WTC11 (cell line): ENCODE data around the gene EFHD1. TPM values are rescaled to one million over a fixed set of nuclear protein-coding genes. Genes with fewer than 3 reads are reported as not detected.

Experiments used
- ATAC-seq: fragments of 200-7000 bp; cut with Tn5 transposase; 2 replicates; pipeline ENCODE4 v1.10.0; 2021; ENCODE audit warnings: mild to moderate bottlenecking, moderate library complexity
- CTCF ChIA-PET: fragments of 300-600 bp; sonication (Branson Sonifier 250); formaldehyde crosslinking; loops from one replicate; lab custom pipeline; 2021; ENCODE audit warnings: antibody characterized with exemption; lab: Charles Lee
- POLR2A ChIA-PET: fragments of 350-600 bp; sonication (Branson Sonifier 250); formaldehyde crosslinking; loops from one replicate; lab custom pipeline; 2021; ENCODE audit warnings: antibody characterized with exemption; lab: Charles Lee
- DNase-seq: peaks from one replicate; pipeline ENCODE4 v3.0.0; 2021; ENCODE audit warnings: low spot score
- H3K27ac Mint-ChIP-seq: 2 replicates; pipeline ENCODE4 v1.8.0; 2021; ENCODE audit warnings: mixed read lengths
- H3K27me3 Mint-ChIP-seq: 2 replicates; pipeline ENCODE4 v1.8.0; 2021; ENCODE audit warnings: low read depth, mild to moderate bottlenecking, moderate library complexity, mixed read lengths
- H3K36me3 Mint-ChIP-seq: 2 replicates; pipeline ENCODE4 v1.8.0; 2021; ENCODE audit warnings: mixed read lengths
- H3K4me1 Mint-ChIP-seq: 2 replicates; pipeline ENCODE4 v1.8.0; 2022; ENCODE audit warnings: mixed read lengths
- H3K4me3 Mint-ChIP-seq: 2 replicates; pipeline ENCODE4 v1.8.0; 2021; ENCODE audit warnings: mild to moderate bottlenecking, moderate library complexity, mixed read lengths
- H3K9me3 Mint-ChIP-seq: 2 replicates; pipeline ENCODE4 v1.8.0; 2021; ENCODE audit warnings: mixed read lengths
- ARID4B ChIP-seq: sonication (generic); formaldehyde crosslinking; IDR thresholded peaks from 2 replicates; pipeline ENCODE4 v1.8.0; 2023; ENCODE audit warnings: missing genetic modification reagents, mild to moderate bottlenecking, borderline replicate concordance
- ATF1 ChIP-seq: sonication (generic); formaldehyde crosslinking; IDR thresholded peaks from 2 replicates; pipeline ENCODE4 v1.8.1; 2023; ENCODE audit warnings: mild to moderate bottlenecking, moderate library complexity, missing genetic modification reagents
- HMGXB4 ChIP-seq: sonication (generic); formaldehyde crosslinking; IDR thresholded peaks from 2 replicates; pipeline ENCODE4 v1.8.1; 2023; ENCODE audit warnings: mild to moderate bottlenecking, moderate library complexity, missing genetic modification reagents
- JUN ChIP-seq: sonication (generic); formaldehyde crosslinking; IDR thresholded peaks from 2 replicates; pipeline ENCODE4 v1.8.0; 2023; ENCODE audit warnings: mild to moderate bottlenecking, missing genetic modification reagents
- SMAD3 ChIP-seq: sonication (generic); formaldehyde crosslinking; IDR thresholded peaks from 2 replicates; pipeline ENCODE4 v1.8.0; 2022; ENCODE audit warnings: missing genetic modification reagents, mild to moderate bottlenecking, borderline replicate concordance
- ZMAT4 ChIP-seq: fragments of 250-450 bp; sonication (Bioruptor Pico); IDR thresholded peaks from 2 replicates; pipeline ENCODE4 v1.9.0; 2021; ENCODE audit warnings: mild to moderate bottlenecking
- total RNA-seq: library from RNA; stranded (reverse); gene quantifications from 3 replicates; pipeline ENCODE4 v1.2.3, GENCODE V29; 2021
- TF ChIP-seq, protein P1 (sequence below): sonication (generic); formaldehyde crosslinking; IDR thresholded peaks from 2 replicates; pipeline ENCODE4 v1.8.1; 2023; ENCODE audit warnings: mild to moderate bottlenecking, missing genetic modification reagents, borderline replicate concordance
- TF ChIP-seq, protein P2 (sequence below): sonication (generic); formaldehyde crosslinking; IDR thresholded peaks from 2 replicates; pipeline ENCODE4 v1.8.1; 2023; ENCODE audit warnings: mild to moderate bottlenecking, missing genetic modification reagents
- TF ChIP-seq, protein P3 (sequence below): fragments of 250-450 bp; sonication (Bioruptor Pico); IDR thresholded peaks from 2 replicates; pipeline ENCODE4 v1.8.0; 2021; ENCODE audit warnings: mild to moderate bottlenecking

EFHD1 gene
- total RNA-seq, 1 experiment from 2014 or later, result 6.1 TPM

- TF ChIP-seq, protein P1, sequence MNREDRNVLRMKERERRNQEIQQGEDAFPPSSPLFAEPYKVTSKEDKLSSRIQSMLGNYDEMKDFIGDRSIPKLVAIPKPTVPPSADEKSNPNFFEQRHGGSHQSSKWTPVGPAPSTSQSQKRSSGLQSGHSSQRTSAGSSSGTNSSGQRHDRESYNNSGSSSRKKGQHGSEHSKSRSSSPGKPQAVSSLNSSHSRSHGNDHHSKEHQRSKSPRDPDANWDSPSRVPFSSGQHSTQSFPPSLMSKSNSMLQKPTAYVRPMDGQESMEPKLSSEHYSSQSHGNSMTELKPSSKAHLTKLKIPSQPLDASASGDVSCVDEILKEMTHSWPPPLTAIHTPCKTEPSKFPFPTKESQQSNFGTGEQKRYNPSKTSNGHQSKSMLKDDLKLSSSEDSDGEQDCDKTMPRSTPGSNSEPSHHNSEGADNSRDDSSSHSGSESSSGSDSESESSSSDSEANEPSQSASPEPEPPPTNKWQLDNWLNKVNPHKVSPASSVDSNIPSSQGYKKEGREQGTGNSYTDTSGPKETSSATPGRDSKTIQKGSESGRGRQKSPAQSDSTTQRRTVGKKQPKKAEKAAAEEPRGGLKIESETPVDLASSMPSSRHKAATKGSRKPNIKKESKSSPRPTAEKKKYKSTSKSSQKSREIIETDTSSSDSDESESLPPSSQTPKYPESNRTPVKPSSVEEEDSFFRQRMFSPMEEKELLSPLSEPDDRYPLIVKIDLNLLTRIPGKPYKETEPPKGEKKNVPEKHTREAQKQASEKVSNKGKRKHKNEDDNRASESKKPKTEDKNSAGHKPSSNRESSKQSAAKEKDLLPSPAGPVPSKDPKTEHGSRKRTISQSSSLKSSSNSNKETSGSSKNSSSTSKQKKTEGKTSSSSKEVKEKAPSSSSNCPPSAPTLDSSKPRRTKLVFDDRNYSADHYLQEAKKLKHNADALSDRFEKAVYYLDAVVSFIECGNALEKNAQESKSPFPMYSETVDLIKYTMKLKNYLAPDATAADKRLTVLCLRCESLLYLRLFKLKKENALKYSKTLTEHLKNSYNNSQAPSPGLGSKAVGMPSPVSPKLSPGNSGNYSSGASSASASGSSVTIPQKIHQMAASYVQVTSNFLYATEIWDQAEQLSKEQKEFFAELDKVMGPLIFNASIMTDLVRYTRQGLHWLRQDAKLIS, result no peak
- TF ChIP-seq HMGXB4 (CRISPR knock-in tag), result no peak
- TF ChIP-seq SMAD3 (CRISPR knock-in tag), result no peak
Measured at GRCh38 chr2:232622563-232622962, 10.8 kb upstream of the EFHD1 start (continued).

GRCh38 chr2:232623768-232624765 lies 9.3 kb upstream of the EFHD1 start:
- Mint-ChIP-seq H3K27me3 (no peaks in the 10 kb centered on the region), H3K36me3 (no peaks in the 10 kb centered on the region), H3K9me3 (no peaks in the 10 kb centered on the region), H3K27ac (no peak overlapping the region), H3K4me1 (peaks cover 12% of the 10 kb centered on the region), H3K4me3 (no peak overlapping the region)
- ATAC-seq (0 out of 2 replicates have a peak, but pooled peaks have one; percentile 20), DNase-seq (no peak)
- POLR2A ChIA-PET, result no interaction called here
- CTCF ChIA-PET, result interaction anchor here (0.6 to 1.7 kb wide), 3 partner anchors 9 to 329 kb away, joined by 3 to 9 read pairs (median 3); partner anchors contain the start of gene EFHD1
- TF ChIP-seq, protein P2, sequence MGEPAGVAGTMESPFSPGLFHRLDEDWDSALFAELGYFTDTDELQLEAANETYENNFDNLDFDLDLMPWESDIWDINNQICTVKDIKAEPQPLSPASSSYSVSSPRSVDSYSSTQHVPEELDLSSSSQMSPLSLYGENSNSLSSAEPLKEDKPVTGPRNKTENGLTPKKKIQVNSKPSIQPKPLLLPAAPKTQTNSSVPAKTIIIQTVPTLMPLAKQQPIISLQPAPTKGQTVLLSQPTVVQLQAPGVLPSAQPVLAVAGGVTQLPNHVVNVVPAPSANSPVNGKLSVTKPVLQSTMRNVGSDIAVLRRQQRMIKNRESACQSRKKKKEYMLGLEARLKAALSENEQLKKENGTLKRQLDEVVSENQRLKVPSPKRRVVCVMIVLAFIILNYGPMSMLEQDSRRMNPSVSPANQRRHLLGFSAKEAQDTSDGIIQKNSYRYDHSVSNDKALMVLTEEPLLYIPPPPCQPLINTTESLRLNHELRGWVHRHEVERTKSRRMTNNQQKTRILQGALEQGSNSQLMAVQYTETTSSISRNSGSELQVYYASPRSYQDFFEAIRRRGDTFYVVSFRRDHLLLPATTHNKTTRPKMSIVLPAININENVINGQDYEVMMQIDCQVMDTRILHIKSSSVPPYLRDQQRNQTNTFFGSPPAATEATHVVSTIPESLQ (CRISPR knock-in tag), result no peak
- TF ChIP-seq ZMAT4 (CRISPR knock-in tag), result no peak
- no peak for TF ChIP-seq SMAD3 (CRISPR knock-in tag)
- TF ChIP-seq JUN (CRISPR knock-in tag), result no peak
- no peak for TF ChIP-seq ATF1 (CRISPR knock-in tag)
- TF ChIP-seq, protein P3, sequence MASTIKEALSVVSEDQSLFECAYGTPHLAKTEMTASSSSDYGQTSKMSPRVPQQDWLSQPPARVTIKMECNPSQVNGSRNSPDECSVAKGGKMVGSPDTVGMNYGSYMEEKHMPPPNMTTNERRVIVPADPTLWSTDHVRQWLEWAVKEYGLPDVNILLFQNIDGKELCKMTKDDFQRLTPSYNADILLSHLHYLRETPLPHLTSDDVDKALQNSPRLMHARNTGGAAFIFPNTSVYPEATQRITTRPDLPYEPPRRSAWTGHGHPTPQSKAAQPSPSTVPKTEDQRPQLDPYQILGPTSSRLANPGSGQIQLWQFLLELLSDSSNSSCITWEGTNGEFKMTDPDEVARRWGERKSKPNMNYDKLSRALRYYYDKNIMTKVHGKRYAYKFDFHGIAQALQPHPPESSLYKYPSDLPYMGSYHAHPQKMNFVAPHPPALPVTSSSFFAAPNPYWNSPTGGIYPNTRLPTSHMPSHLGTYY (CRISPR knock-in tag), result no peak
- TF ChIP-seq ARID4B (CRISPR knock-in tag), result no peak
